ENCODE results near the gene FILIP1.

FILIP1 gene

GRCh38 chr6:75344455-75344854 lies 149.1 kb downstream of the FILIP1 start:
- DNase-seq (ENCODE audit: low read depth, low spot score), result no peak

GRCh38 chr6:75344021-75344420 lies 149.6 kb downstream of the FILIP1 start:
- no peak for DNase-seq (ENCODE audit: low read depth, low spot score)

- no peak for DNase-seq (ENCODE audit: low read depth, low spot score)
Measured at GRCh38 chr6:75337835-75338580, 155.6 kb downstream of the FILIP1 start.

GRCh38 chr6:75334266-75335040 lies 159.1 kb downstream of the FILIP1 start:
- peak; percentile 92 for DNase-seq (ENCODE audit: low read depth, low spot score)

GRCh38 chr6:75333676-75334200 lies 159.9 kb downstream of the FILIP1 start:
- DNase-seq (ENCODE audit: low read depth, low spot score), result no peak

GRCh38 chr6:75331151-75331550 lies 162.4 kb downstream of the FILIP1 start:
- DNase-seq (ENCODE audit: low read depth, low spot score), result no peak

- no peak for DNase-seq (ENCODE audit: low read depth, low spot score)
Measured at GRCh38 chr6:75329703-75330102, 163.9 kb downstream of the FILIP1 start.

- no peak for DNase-seq (ENCODE audit: low read depth, low spot score)
Measured at GRCh38 chr6:75327807-75328206, 165.8 kb downstream of the FILIP1 start.

GRCh38 chr6:75326557-75327258 lies 166.9 kb downstream of the FILIP1 start:
- DNase-seq (ENCODE audit: low read depth, low spot score), result no peak

- DNase-seq (ENCODE audit: low read depth, low spot score), result no peak
Measured at GRCh38 chr6:75318900-75319299, 174.7 kb downstream of the FILIP1 start.

- DNase-seq (ENCODE audit: low read depth, low spot score), result no peak
Measured at GRCh38 chr6:75317503-75318206, 175.9 kb downstream of the FILIP1 start.

- no peak for DNase-seq (ENCODE audit: low read depth, low spot score)
Measured at GRCh38 chr6:75315978-75316377, 177.6 kb downstream of the FILIP1 start.

GRCh38 chr6:75308250-75308988 lies 185.2 kb downstream of the FILIP1 start:
- peak; percentile 34 for DNase-seq (ENCODE audit: low read depth, low spot score)

- DNase-seq (ENCODE audit: low read depth, low spot score), result no peak
Measured at GRCh38 chr6:75307364-75308004, 186.1 kb downstream of the FILIP1 start.

GRCh38 chr6:75306064-75306463 lies 187.5 kb downstream of the FILIP1 start:
- no peak for DNase-seq (ENCODE audit: low read depth, low spot score)

- DNase-seq (ENCODE audit: low read depth, low spot score), result no peak
Measured at GRCh38 chr6:75305573-75305972, 188.0 kb downstream of the FILIP1 start.

- DNase-seq (ENCODE audit: low read depth, low spot score), result no peak
Measured at GRCh38 chr6:75302280-75302679, 191.3 kb downstream of the FILIP1 start.

- no peak for DNase-seq (ENCODE audit: low read depth, low spot score)
Measured at GRCh38 chr6:75301537-75301936, 192.1 kb downstream of the FILIP1 start.

GRCh38 chr6:75301088-75301487 lies 192.5 kb downstream of the FILIP1 start:
- DNase-seq (ENCODE audit: low read depth, low spot score), result no peak

GRCh38 chr6:75300531-75300855 lies 193.1 kb downstream of the FILIP1 start:
- no peak for DNase-seq (ENCODE audit: low read depth, low spot score)

Measured in ELF-1 (cell line).